RWPE1 (cell line): ENCODE measurements around the gene PIK3R1.

Experiments
- CTCF ChIA-PET: fragments of 350-600 bp; sonication (Branson Sonifier 250); formaldehyde crosslinking; extraction: SDS; loops from one replicate; lab custom pipeline; 2021; lab: Yijun Ruan, JAX
- POLR2A ChIA-PET: fragments of 400-600 bp; formaldehyde crosslinking; extraction: SDS; loops from one replicate; lab custom pipeline; 2020; ENCODE audit warnings: antibody characterized with exemption; ENCODE audit not compliant: low non-redundant PET; lab: Yijun Ruan, JAX
- DNase-seq: peaks from one replicate; pipeline ENCODE4 v3.0.0; 2012; ENCODE audit warnings: low spot score
- H3K27ac ChIP-seq: fragments of 450-650 bp; 2 replicates; pipeline ENCODE4 v1.5.1; 2017
- TF ChIP-seq, protein P1 (sequence below): fragments of 450-650 bp; conservative IDR thresholded peaks from 2 replicates; pipeline ENCODE4 v1.5.1; 2017; ENCODE audit warnings: low read depth, mild to moderate bottlenecking

PIK3R1 gene

DNA sequence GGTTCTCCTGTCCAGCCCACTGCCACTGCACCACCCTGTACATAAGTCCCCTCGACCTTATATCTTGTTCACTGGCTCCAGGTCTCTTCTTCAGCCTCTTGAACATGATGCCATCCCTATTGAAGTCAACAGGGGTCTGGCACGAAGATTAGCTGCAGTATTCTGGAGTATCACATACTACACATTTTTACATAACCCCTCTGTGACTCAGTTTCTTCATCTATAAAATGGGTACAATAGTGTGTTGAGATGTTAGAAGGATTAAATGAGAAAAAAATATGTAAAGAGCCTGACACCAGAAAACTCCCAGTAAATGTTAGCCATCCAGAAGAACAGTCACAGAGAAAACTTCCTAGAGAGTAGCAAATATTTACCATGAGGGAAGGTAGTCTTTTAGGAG, 98.9 kb downstream of the PIK3R1 start:
- ChIA-PET POLR2A (no interaction called here), CTCF (no interaction called here)
- DNase-seq, result no peak

DNA sequence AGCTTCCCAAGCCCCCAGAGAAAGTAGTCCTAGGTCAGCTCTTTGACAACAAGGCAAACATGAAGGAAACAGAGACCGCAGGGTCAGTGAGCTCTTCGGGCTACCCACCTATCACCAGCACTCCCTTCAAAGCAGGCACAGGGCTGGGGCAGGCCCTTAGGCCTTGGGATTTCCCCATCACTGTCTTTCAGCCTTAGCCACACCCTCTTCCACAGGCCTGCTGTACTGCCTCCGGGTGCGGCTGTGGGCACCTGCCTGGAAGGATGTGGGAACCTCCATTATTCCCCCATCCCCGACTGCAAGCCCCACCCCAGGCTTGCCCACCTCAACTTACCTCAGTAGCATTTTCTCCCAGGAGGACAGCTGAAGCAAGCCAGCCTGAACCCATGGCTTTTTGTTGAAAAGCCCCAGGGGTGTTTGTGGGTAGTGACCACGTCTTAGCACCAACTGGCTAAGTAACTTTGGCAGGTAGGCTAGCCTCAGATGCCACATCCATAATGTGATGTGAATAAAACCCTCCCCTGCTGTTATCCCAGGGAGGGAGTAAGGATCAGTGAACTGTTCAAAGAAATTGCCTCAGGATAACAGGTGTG, 100.2 kb downstream of the PIK3R1 start:
- no peak for DNase-seq
- TF ChIP-seq, protein P1, sequence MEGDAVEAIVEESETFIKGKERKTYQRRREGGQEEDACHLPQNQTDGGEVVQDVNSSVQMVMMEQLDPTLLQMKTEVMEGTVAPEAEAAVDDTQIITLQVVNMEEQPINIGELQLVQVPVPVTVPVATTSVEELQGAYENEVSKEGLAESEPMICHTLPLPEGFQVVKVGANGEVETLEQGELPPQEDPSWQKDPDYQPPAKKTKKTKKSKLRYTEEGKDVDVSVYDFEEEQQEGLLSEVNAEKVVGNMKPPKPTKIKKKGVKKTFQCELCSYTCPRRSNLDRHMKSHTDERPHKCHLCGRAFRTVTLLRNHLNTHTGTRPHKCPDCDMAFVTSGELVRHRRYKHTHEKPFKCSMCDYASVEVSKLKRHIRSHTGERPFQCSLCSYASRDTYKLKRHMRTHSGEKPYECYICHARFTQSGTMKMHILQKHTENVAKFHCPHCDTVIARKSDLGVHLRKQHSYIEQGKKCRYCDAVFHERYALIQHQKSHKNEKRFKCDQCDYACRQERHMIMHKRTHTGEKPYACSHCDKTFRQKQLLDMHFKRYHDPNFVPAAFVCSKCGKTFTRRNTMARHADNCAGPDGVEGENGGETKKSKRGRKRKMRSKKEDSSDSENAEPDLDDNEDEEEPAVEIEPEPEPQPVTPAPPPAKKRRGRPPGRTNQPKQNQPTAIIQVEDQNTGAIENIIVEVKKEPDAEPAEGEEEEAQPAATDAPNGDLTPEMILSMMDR, result no peak
- no peak overlapping the region for H3K27ac ChIP-seq
- ChIA-PET POLR2A (no interaction called here), CTCF (interaction anchor here (0.6 kb wide), 1 partner anchor 29 kb away, joined by 3 read pairs; no protein-coding TSS in a partner anchor)

More for the DNA sequence above, 98.9 kb downstream of the PIK3R1 start:
- no peak overlapping the region for H3K27ac ChIP-seq
- TF ChIP-seq, protein P1, result no peak

GRCh38 chr5:68316469-68316868, 100.9 kb downstream of the PIK3R1 start:
- CTCF ChIA-PET, result no interaction called here
- POLR2A ChIA-PET, result no interaction called here
- no peak overlapping the region for H3K27ac ChIP-seq
- no peak for DNase-seq
- TF ChIP-seq, protein P1, result no peak

GRCh38 chr5:68317646-68318045, 102.1 kb downstream of the PIK3R1 start:
- no peak overlapping the region for H3K27ac ChIP-seq
- CTCF ChIA-PET, result no interaction called here
- no peak for DNase-seq
- TF ChIP-seq, protein P1, result no peak
- POLR2A ChIA-PET, result interaction anchor here (0.6 kb wide), 1 partner anchor 26 kb away, joined by 4 read pairs; no protein-coding TSS in a partner anchor

DNA sequence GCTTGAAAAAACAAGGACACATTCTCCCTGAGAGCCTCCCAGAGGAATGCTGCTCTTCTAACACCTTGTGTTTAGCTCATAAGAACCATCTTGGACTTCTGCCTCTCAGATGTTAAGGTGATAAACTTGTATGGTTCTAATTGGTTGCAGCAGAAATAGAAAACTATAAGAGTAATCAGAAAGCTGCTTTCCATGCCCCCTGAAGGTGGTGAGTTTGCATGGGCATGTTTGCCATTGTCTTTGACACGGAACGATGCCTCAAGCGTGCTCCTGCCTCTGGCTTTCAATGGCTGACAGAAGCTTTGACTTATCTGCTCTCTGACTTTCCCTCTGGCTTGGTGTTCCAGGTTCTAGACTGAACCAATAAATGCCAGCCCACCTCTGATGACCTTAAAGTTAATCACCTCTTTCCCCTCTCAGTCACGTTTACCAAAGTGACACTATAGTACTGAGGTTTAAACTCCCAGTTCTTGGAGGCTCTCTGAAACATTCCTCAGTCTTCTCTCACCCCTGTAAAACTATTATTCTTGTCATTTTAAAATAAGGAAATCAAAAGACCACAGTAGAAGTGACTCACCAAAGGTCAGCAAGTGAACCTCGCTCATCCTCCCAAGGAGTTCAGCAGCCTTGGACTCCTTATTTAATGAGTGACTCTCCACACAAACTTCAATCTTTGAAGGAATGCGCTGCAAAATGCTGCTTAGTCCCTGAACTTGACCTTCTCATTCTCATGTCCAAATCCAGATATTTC, 103.6 kb downstream of the PIK3R1 start:
- TF ChIP-seq, protein P1, result no peak
- ChIA-PET POLR2A (no interaction called here), CTCF (interaction anchor here (0.6 kb wide), 1 partner anchor 205 kb away, joined by 3 read pairs; no protein-coding TSS in a partner anchor)
- H3K27ac ChIP-seq, result no peak overlapping the region
- no peak for DNase-seq

- TF ChIP-seq, protein P1, result no peak
- ChIA-PET CTCF (no interaction called here), POLR2A (no interaction called here)
- no peak overlapping the region for H3K27ac ChIP-seq
- DNase-seq, result no peak
These were observed 104.3 kb downstream of the PIK3R1 start for GRCh38 chr5:68319706-68320412.
